ENCODE results near the gene GBGT1.

The GBGT1 gene

DNA sequence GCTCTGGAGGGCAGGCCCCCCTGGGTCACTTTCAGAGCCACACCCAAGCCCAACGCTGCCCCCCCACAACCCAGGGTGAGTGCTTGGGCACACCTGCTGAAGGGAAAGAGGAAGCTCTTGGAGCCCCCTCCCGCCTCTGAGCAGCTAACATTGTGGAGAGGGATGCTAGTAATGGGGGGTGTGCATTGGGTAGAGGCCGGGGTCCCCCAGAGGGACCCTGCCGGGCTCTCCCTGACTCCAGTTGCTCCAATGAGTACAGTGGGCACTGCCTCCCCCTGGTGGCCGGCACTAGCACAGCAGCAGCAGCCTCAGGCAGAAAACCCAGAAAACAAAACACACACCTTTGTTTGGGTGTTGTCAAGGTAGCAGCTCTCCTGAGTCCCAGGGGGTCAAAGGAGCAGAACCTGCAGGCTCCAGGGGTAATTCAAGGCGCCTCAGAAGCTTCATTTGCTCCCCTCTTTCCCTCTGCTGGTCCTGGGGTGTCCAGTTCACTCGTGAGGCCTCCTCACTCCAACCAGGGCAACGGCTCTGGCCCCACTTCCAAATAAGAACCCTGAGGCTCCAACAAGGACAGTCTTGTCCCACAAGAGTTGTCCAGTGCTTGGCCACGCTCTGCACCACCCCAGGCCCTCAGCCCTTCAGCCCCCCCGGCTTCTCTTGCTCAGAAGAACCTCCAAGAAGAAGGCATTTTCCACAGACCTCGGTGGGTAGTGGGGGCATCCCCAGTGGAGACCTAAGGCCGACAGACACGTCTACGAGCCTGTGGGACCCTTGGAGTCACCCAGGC, 16.1 kb downstream of the GBGT1 start:
- peak; percentile 87 for DNase-seq
- in situ Hi-C loops (cut with MboI; ENCODE audit: low pct_unique_long_range_greater_than_20kb, low sequenced_read_pairs), result no loop called here

DNA sequence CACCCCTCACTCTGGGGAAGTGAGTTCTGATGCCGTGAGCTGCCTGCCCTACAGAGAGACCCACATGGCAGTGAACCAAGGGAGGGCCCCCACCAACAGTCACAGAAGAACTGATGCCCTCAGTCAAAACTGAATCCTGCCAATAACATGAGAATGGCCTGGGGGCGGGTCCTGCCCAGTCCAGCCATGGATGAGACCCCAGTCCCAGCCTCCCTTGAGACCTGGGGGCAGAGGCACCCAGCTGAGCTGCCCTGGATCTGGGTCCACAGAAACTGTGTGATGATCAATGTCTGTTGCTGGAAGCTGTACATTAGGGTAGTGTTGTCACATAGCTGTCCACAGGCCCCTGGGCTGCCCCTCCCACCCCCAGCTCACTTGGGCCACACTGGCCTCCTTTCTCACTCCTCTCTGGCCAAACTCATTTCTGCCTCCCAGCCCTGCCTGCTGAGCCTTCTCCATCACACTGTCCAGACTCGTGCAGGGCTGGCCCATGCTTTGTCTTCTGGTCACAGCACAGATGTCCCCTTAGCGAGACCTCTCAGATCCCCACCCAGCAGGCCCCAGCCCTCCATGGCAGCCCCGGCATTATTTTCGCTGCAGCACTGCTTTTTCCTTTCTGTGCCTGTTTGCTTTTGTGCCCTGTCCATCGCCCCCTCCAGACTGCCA, 16.8 kb downstream of the GBGT1 start:
- in situ Hi-C loops (cut with MboI; ENCODE audit: low pct_unique_long_range_greater_than_20kb, low sequenced_read_pairs), result no loop called here
- DNase-seq, result no peak

DNA sequence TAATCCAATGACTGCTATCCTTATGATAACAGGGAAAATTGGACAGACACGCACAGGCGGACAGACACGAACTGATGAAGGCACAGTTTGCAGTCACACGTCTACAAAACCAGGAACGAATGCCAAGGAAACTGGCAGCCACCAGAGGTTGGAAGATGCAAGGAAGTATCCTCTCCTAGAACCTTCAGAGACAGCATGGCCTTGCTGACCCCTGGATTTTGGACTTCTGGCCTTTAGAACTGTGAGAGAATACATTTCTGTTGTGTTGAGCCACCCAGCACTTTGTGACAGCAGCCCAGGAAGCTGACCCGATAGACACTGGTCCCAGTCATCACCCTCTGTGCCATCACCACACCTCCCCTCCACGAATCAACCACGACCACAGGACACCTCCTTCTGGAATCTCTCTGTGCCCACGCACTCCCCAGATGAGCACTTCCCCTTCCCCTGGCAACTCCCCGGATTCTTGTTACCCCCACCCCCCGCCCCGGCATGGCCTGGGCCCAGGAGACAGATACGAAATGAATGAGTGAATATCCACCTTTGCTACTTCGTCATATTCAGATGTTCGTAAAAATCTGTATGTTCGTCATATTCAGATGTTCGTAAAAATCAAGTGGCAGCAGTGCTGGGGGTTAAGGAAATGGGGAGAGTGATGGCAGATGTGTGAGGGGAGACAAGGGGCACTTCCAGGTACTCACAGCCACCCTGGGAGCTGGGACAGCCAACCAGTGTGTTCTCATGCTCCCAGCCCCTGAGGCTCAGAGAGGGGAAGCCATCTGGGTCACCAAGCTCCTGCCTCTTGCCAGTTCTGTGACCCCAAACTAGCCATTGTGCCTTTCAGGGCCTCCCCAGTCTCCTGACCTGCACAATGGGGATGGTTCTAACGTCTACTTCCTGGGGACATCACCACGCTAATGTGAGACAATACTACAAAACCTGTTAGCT, 18.5 kb downstream of the GBGT1 start:
- in situ Hi-C loops (cut with MboI; ENCODE audit: low pct_unique_long_range_greater_than_20kb, low sequenced_read_pairs), result no loop called here
- DNase-seq, result no peak

DNA sequence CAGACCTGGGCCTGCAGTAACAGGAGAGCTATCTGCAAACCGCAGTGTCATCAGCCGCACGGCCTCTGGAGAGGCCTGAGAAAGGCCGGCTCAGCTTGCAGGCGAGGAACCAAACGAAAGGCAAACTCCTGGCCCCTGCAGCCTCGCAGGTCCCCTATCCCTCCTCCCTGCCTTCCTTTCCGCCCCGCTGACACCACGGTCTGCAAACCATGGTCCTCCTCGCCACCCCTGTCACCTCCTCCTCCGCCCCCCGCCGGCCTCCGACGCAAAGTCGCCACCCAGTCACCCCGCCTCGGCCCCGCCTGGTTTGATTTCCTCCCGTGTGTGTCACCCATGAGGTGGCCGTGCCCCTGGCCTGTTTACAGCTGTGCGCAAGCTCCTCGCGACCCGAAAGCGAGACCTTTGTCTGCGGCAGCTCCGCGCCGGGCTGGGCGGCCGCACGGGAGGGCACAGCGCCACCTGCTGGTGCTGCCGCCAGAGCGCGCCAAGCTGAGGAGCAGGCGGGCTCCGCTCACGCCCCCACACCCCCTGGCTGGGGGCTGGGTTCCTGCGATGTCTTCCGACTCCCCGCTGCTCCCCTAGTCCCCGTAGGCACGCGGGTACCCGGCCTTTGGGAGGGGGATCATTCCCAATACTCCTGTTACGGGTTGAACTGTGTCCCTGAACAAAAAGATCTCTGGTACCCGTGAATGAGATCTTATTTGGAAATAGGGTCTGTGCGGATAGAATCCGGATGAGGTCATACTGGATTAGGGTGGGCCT, 19.4 kb downstream of the GBGT1 start:
- peak; percentile 81 for DNase-seq
- in situ Hi-C loops (cut with MboI; ENCODE audit: low pct_unique_long_range_greater_than_20kb, low sequenced_read_pairs), result no loop called here

DNA sequence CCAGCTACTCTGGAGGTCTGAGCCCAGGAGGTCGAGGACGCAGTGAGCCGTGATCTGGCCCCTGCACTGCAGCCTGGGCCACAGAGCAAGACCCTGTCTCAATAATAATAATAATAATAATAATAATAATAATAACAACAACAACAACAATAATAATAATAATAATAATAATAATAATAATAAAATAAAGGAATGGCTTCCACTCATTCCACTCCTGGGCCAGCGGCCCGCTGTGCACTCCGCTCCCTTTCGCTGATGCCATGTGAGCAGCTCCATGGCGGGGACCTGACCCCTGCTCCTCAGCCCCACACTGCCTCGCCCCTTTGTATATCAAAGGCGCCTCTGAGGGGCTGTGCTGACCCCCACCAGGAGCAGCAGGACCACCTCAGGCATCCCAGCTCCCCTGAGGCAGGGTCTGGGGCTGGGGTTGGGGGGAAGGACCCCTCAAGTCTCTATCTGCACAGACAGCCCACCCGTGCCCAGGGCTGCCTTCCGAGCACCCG, 20.0 kb downstream of the GBGT1 start:
- DNase-seq, result no peak
- in situ Hi-C loops (cut with MboI; ENCODE audit: low pct_unique_long_range_greater_than_20kb, low sequenced_read_pairs), result no loop called here

DNA sequence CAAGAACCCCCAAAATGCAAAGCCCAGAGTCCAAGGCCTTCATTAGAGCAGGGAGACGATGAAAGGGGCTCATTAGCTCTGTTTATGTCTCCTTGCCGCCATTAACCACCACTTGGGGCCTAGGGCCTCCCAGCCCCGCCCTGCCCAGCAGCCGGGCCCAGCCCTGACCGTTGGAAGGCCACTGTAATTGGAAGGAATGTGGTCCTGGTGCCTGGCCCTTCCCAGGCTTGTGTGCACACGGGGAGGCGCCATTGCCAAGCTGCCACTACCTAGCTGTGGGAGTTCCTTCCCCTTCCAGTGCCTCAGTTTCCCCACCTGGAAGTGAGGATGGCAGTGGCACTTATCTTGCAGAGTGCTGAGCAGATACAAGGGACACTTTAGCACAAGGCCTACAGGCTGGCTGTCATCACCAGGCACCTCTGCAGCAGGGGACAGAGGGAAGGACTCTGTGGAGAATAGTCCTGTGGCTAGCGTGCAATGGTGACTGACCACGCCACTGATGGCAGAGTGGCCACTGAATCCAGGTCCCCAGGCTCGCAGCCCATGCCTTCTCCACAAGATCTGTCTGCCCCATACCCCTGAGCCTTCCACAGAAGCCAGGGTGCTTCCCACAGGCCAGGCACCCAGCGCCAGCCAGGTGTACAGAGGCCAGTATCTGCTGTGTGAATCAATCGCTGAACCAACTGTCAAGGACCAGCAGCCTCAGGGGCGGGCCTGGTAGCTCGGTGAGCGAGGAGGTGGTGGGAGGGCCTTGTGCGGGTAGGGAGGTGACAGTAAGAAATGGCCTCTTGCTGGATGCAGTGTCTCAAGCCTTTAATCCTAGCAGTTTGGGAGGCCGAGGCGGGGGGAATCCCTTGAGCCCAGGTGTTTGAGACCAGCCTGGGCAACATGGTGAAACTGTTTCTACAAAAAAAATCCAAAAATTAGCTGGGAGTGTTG, 20.8 kb downstream of the GBGT1 start:
- in situ Hi-C loops (cut with MboI; ENCODE audit: low pct_unique_long_range_greater_than_20kb, low sequenced_read_pairs), result no loop called here

DNA sequence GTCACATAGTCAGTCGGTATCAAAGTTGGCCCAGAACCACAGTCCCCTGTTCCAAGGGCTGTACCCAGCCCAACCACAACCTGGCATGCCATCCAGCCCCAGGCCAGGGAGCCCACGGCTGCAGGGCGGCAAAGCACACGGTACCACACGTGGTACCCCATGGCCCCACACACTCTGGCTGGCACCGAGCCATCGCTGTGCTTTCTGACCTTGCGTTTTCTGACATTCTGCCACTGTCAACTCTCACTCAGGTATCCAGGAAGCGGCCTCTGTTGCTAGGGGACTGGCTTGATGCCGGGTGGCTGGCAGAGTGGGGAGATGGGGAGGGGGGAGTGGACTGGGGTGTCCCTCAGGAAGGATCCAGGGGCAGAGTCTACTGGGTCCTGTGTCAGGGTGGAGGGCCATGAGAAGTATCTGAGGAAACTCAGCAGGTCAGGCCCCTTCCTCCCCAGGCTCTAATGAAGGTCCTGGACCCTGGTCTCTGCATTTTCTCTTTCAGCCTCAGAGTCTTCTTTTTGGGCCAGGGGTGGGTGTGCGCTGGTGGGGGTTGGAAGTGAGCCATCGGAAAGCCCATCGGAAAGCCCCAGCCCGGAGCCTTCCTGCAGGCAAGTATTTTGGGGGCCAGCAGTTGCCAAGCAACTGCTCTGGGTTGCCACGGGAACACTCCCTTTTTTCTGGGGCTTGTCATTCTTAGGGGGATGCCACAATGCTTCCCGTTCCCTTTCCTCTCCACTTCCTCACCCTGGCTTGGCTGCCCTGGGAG, 21.7 kb downstream of the GBGT1 start:
- no peak for DNase-seq
- in situ Hi-C loops (cut with MboI; ENCODE audit: low pct_unique_long_range_greater_than_20kb, low sequenced_read_pairs), result no loop called here

More for the DNA sequence above, 20.8 kb downstream of the GBGT1 start:
- no peak for DNase-seq

DNA sequence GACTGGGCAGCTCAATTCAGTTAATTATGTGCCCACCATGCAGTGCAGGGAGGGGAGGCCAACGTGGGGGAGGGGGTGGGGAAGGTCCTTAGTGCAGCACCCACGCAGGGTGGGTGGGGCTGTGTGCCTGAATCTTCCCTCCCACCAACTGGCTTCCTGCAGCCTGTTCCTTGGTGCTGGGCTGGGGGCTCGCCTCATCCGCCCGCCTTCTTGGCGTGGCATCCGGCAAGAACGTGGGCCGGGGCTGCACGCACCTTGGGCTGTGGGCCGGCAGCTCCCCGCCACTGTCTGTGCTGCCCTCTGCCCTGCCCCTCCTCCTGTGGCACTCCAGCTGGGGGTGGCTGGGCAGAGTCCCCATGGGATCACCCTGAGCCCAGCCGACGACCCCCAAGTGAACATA, 23.1 kb downstream of the GBGT1 start:
- in situ Hi-C loops (cut with MboI; ENCODE audit: low pct_unique_long_range_greater_than_20kb, low sequenced_read_pairs), result no loop called here
- no peak for DNase-seq

DNA sequence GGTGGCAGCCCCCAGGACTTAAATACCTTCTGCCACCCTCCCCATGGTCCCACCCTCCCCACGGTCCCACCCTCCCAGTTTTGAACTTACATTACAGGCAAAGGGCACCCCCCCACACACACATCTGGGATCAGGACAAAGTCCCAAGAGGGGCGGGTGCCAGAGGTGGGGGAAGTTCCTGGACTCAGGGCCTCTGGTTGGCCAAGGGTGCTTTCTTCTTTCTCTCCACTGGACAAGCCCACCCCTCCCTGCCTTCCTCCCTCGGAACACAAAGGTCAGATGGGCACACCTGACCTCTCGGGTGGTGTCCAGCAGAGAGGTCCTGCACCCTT, 23.6 kb downstream of the GBGT1 start:
- in situ Hi-C loops (cut with MboI; ENCODE audit: low pct_unique_long_range_greater_than_20kb, low sequenced_read_pairs), result no loop called here
- no peak for DNase-seq

DNA sequence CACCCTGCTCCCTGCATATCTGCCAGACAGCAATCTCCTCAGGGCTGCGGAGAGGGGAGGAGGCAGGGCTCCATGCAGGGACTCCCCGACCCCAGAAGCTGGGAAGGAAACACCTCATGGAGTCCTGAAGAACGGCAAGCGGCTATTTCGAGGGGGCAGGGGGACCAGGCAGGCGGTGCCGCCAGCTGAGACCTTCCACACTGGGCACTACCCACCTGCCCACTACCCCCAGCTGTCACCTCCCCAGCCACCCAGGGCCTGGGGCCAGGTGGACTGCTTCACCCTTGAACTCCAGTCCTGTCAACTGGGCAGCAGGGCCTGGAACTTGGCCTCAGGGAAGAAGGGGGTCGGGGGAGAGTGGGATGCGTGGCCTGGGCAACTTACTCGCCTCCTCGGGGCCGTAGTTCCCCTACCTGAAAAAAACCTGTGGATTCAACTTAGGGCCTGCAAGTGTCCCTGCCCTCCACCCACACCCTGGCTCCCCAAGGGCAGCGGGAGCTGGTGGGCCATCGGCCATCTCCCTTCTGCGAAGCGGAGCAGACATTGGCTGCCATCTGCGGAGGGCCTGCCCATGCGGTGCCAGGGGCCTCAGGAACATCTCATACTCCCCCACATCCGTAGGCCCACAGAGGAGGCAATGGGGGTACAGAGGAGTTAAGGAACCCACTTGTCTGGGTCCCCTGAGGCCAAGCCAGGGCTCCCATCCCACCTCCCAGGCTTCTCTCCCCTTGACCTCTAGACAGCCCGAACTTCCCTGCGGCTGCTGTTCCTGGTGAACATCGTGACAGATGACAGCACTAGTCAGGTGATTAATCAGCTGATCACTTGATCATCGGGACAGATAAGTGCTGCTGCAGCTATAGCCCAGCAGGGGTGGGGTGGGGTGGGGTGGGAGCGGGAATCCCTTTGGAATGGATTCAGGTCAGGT, 24.2 kb downstream of the GBGT1 start:
- in situ Hi-C loops (cut with MboI; ENCODE audit: low pct_unique_long_range_greater_than_20kb, low sequenced_read_pairs), result no loop called here
- DNase-seq, result no peak

DNA sequence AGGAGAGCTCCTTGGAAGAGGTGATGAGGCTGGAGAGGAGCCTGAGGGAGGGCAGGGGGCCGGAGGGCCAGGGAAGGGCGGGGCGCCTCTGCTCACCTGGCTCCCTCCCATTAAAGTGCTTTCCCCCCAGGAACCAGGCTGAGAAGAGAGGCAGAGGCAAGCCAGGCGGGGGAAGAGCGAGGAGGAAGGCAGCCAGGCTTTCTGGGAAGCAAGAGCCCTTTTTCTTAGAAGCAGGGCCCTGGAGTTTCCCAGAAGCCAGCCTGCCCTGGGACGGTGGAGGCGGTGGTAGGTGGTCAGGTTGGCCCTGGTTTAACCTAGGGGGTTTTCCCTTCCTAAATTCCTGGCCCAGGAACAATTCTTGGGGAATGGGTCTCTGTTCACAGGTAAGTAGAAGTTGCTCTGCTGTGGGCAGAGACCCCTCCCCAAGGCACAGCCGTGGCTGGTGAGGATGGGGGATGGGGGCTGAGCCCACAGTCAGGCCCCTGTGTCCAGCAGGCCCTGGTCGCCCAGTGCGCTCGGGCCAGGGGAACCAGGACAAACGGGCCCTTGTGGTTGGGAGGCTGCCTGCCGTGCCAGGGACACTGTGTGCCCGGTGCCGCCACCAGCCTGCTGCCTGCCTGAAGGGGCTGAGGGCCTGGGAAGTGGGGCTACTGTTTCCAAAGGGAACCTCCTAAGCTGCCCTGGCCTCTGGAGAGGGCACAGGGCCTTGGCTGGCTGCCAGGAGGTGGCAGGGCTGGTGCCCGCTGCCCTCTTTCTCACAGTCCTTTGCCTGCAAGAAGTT, 26.1 kb downstream of the GBGT1 start:
- peak; percentile 55 for DNase-seq
- in situ Hi-C loops (cut with MboI; ENCODE audit: low pct_unique_long_range_greater_than_20kb, low sequenced_read_pairs), result no loop called here

DNA sequence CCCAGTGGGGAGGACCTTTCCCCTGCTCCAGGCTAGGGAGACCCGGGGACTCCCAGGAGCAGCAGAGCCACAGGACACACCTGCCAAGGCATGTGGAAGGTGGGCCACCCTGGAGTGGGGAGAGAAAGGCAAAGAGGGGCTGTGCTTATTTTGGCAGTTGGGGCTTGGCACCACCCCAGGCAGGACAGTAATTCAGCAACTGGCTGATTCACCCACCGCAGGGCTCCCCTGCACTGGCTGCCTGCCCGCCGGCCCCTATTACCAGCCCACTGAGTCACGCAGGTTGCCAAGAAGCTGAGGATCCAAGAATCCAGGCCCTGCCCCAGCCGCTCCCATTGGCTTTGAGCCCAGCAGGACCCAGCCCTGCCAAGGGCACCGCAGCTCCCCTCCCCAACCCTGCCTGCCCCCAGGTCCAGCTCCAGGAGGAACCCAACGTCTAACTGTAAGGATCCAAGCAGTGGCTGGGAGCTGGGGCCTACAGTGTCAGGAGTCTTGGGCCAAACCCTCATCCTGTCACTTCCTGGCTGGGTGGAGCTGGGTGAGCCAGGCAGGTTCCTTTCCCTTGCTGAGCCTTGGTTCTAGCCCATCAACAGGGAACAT, 28.5 kb downstream of the GBGT1 start:
- in situ Hi-C loops (cut with MboI; ENCODE audit: low pct_unique_long_range_greater_than_20kb, low sequenced_read_pairs), result no loop called here
- no peak for DNase-seq

DNA sequence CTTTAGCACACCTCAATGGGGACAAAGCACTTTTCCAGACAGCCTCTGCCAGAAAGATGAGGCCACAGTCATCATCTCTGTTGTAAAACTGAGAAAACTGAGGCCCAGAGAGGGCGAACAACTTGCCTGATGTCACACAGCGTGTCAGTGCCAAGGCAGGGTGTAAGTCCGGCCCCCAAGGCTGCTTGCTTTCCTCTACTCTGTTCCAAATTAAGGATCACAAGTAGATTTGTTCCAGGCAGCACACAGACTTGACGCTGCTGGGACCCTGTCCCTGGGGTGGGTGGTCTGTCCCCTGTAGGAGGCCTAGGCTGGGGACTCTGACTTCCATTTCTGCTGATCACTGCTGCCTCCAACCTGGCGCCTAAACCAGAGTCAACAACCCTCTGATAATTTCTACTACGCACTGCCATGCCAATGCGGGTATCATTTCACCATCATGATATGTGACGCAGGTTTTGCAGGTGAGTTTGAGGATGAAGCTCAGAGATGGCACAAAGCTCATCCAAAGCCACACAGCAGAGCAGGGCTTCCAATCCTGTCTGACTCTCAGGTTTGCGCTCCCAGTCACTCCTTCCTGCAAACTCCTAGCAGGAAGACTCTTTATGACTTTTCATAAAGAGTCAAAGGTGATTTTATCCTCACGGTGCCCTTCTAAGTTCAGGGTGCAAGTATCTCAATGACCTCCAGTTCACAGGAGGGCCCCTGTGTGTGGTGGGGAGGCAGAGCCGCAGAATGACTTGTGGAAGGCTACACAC, 29.1 kb downstream of the GBGT1 start:
- DNase-seq, result no peak
- in situ Hi-C loops (cut with MboI; ENCODE audit: low pct_unique_long_range_greater_than_20kb, low sequenced_read_pairs), result no loop called here

DNA sequence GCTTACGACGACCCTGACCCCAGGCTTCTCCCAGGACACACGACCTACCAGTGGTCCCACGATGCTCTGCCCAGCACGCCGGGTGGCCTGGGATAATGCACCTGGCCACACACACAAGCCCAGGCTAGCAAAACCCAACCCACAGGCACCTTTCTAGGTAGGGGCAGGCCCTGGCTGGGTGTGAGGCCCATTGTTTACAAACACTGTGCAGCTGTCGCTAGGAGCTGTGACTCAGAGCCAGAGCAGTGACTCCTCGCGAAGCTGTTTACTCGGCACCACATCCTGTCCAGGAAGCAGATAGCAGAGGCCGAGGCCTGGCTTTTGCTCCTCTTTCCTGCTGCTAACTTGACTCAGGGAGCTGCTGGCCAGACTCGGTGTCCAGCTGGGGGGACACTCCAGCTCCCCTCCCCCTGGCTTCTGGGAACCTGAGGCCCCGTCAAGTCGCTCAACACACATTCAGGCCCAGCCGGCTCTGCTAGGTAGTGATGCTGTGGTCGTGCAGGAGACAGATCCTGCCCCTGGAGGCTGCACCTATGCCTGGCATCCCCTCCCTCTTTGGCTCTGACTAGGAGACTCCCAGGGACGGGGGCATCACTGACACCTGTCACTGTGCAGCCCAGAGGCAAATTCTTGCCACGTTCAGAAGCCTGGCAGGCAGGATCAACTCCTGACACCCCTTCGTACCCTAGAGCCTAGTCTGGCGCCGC, 29.9 kb downstream of the GBGT1 start:
- peak; percentile 57 for DNase-seq
- in situ Hi-C loops (cut with MboI; ENCODE audit: low pct_unique_long_range_greater_than_20kb, low sequenced_read_pairs), result no loop called here

Data from KBM-7 (cell line).